Vein endothelial cell (primary cell): ENCODE results near the gene SPDYE18. TPM values are rescaled to one million over a fixed set of nuclear protein-coding genes. Genes with fewer than 3 reads are reported as not detected.

Experiments used
- small RNA-seq: library from RNA; depleted of rRNA; stranded (forward); fragments of <200 nt; gene quantifications from one replicate; pipeline ENCODE3, GENCODE V24; 2012
- total RNA-seq: library from RNA; depleted of rRNA; stranded (reverse); fragments of >200 nt; gene quantifications from 2 replicates; pipeline ENCODE4 v1.2.3, GENCODE V29; 2012

The SPDYE18 gene, protein sequence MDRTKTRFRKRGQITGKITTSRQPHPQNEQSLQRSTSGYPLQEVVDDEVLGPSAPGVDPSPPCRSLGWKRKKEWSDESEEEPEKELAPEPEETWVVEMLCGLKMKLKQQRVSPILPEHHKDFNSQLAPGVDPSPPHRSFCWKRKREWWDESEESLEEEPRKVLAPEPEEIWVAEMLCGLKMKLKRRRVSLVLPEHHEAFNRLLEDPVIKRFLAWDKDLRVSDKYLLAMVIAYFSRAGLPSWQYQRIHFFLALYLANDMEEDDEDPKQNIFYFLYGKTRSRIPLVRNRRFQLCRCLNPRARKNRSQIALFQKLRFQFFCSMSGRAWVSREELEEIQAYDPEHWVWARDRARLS
- 0.33 TPM in 1 of 2 replicates, not detected in the other for total RNA-seq

GRCh38 chr7:77062557-77062956 lies at the start of gene SPDYE18:
Gene SPDYE18, minus strand, starts transcription at chr7:77062558. Its CDS starts 2,046 bp downstream, at chr7:77060512.

DNA sequence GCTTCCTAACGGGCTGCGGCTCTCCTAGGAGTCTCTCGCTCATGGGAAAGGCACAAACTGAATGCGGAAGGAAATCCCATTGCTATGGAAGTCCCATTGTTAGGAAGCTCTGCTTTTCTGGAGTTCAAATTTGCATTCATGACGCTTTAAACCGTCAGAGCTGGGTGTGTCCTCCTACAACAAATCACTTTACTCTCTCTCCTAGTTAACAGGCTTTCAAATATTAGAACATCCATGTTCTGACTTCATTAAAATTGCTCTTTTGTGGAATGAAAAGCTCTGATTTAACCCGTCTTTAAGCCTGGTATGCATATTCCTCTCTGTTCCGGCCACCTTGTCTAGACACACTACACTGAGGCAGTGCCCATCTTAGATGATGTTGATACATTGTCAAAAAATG lies 30.1 kb downstream of the SPDYE18 start, which contains the start of gene SPDYE17:
Gene SPDYE17 (minus strand): TSS at position 101 of the 400 bp plus-strand sequence. CDS start 1,791 bp downstream, outside the sequence.

Small RNA genes lying within 50 kb of the gene (small RNA-seq; reads per million reads assigned to genes)
- not detected for gene RF00019

Other genes with a start within 250 kb of the SPDYE18 start
- gene SPDYE17, start 30.2 kb downstream of the SPDYE18 start, total RNA-seq: not detected in 2 replicates
- 0.67 and 1.6 TPM in 2 replicates for gene CCDC146, start 60.1 kb upstream of the SPDYE18 start, total RNA-seq
- gene FGL2, start 137.3 kb upstream of the SPDYE18 start, total RNA-seq: under 0.01 TPM in 1 of 2 replicates, not detected in the other